Activated T-helper 1 cell treated with anti-CD3 and anti-CD28 coated beads, Interleukin-12 subunit alpha, Interleukin-12 subunit beta, Interleukin-2, Interleukin-4 antibody, amounts not matched to agents 30 ng/mL and 10 ng/mL and 1 ng/mL, durations not matched to agents 14 hours and 24 hours and 36 hours (primary cell): Measurements from ENCODE around the gene QRICH2. TPM values are rescaled to one million over a fixed set of nuclear protein-coding genes. Genes with fewer than 3 reads are reported as not detected.
"Not testable (repeated sequence)": the region's sequence is repeated elsewhere in the genome, so short reads cannot be mapped to it uniquely, and the experiment has no call there.

ENCODE experiments used
- DNase-seq: peaks from one replicate; pipeline ENCODE4 v3.0.0; 2021; ENCODE audit warnings: low spot score
- H3K27ac Mint-ChIP-seq: one replicate; pipeline ENCODE4 v1.8.0; 2021; ENCODE audit warnings: mild to moderate bottlenecking, mixed read lengths
- H3K27me3 Mint-ChIP-seq: one replicate; pipeline ENCODE4 v1.8.0; 2022; ENCODE audit warnings: mild to moderate bottlenecking, moderate library complexity, mixed read lengths; ENCODE audit not compliant: insufficient read depth
- H3K36me3 Mint-ChIP-seq: one replicate; pipeline ENCODE4 v1.8.0; 2021; ENCODE audit warnings: low read depth, mixed read lengths
- H3K4me1 Mint-ChIP-seq: one replicate; pipeline ENCODE4 v1.8.0; 2021; ENCODE audit warnings: low read depth, mixed read lengths
- H3K4me3 Mint-ChIP-seq: one replicate; pipeline ENCODE4 v1.8.0; 2021; ENCODE audit warnings: mild to moderate bottlenecking, moderate library complexity, mixed read lengths
- H3K9me3 Mint-ChIP-seq: one replicate; pipeline ENCODE4 v1.8.0; 2021; ENCODE audit warnings: mixed read lengths
- intact Hi-C: fragments of 100-400 bp; cut with micrococcal nuclease; formaldehyde crosslinking; loops from one replicate; pipeline ENCODE4 v1.15.1; 2024
- total RNA-seq: library from RNA; stranded (reverse); gene quantifications from 2 replicates; pipeline ENCODE4 v1.2.3, GENCODE V29; 2022

Gene QRICH2
- total RNA-seq, 1 donor from 2014 or later: 3.3 TPM

DNA sequence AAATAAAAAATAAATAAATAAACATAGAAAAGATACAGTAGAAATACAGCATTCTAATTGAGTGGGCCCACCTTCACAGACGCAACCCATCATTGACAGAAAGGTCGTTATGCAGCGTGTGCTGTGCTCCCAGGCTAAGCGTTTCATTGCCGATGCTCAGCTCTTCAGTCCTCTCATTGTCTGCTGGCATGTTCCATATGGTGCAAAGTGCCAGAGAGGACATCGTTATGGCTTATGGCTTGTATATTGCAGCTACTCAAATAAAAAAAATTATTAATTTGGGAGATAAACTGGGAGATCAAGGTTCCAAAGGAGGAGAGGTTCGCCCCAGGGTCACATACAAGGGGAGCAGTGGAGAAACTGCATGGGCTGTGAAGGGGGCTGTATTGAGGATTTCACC is 54.2 kb downstream of the QRICH2 start:
- Mint-ChIP-seq H3K9me3 (peaks cover 3% of the 10 kb centered on the region), H3K27me3 (no peaks in the 10 kb centered on the region), H3K36me3 (peaks cover 4% of the 10 kb centered on the region), H3K27ac (no peak overlapping the region), H3K4me3 (peak overlapping the region; percentile 10), H3K4me1 (peaks cover 52% of the 10 kb centered on the region)
- DNase-seq: no peak
- intact Hi-C loops: no loop called here

DNA sequence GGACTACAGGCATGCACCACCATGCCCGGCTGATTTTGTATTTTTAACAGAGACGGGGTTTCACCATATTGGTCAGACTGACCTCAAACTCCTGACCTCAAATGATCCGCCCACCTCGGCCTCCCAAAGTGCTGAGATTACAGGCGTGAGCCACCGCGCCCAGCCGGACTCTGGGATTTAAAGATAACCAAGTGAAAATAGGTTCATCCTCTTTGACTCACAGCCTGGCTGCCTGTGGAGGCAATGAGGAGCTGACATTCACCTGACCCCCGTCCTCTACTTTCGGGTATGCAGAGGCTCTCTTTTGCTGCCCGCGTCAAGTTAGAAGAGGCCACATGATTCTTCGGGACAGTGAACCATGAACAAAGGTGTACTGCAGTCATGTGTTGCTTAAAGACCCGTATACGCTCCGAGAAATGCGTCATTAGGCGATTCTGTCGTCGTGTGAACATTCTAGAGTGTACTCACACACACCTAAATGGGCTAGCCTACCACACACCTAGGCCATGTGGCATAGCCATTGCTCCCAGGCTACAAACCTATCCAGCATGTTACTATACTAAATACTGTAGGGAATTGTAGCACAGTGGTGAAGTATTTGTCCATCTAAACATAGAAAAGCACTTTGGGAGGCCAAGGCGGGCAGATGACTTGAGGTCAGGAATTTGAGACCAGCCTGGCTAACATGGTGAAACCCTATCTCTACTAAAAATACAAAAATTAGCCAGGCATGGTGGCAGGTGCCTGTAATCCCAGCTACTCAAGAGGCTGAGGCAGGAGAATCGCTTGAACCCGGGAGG is 54.9 kb downstream of the QRICH2 start:
- intact Hi-C loops: loop anchor here (1.0 kb wide), 1 partner anchor 11 kb away; no protein-coding TSS in a partner anchor
- not testable (repeated sequence) for DNase-seq, H3K27me3 Mint-ChIP-seq, H3K9me3 Mint-ChIP-seq, H3K36me3 Mint-ChIP-seq
- H3K4me1 Mint-ChIP-seq: peaks cover 57% of the 10 kb centered on the region
- peak overlapping the region; percentile 98 for H3K27ac Mint-ChIP-seq
- H3K4me3 Mint-ChIP-seq: peak overlapping the region; percentile 81

DNA sequence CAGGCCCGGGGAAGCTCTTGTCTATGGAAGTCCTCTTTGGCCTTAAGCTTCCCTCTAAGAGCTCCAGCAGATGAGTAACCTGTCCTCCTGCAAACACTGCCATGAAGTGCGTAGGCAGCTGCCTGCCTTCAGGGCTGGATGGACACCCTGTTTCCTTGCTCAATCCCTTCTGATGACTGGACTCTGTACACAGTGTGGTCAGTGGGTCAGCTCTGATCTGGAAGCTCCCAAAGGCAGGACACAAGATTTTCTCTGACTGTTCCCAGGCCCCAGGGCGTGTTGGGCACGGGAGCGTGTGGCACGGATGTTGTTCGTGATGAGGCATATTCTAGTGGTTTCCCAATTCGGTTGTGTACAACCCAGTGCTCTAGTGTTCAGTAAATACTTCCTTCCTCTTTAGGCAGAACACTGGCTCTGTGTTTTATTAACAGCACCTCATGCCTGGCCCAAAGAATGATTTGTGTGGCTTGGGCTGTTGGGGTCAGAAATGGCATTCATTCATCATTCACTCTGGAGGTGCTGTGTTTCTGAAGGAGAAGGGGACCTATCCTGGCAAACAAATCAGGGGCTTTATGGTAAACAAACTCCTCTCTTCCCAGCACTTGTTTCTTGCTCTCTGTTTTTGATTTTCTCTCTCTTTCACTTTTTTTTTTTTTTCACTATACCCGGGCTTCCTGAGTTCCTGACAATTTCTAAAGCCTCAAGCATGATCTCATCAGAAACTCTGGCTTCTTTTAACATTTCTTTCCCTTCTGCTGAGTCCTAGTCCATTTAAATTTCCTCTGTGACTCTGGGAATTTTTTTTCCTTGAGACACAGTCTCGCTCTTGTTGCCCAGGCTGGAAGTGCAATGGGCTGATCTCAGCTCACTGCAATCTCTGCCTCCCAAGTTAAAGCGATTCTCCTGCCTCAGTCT is 55.8 kb downstream of the QRICH2 start:
- Mint-ChIP-seq H3K4me3 (peak overlapping the region; percentile 81), H3K27me3 (no peaks in the 10 kb centered on the region), H3K4me1 (peaks cover 64% of the 10 kb centered on the region), H3K36me3 (peaks cover 4% of the 10 kb centered on the region), H3K27ac (peak overlapping the region; percentile 98), H3K9me3 (peaks cover 3% of the 10 kb centered on the region)
- intact Hi-C loops: loop anchor here (1.0 kb wide), 1 partner anchor 12 kb away; no protein-coding TSS in a partner anchor
- DNase-seq: peak; percentile 48

DNA sequence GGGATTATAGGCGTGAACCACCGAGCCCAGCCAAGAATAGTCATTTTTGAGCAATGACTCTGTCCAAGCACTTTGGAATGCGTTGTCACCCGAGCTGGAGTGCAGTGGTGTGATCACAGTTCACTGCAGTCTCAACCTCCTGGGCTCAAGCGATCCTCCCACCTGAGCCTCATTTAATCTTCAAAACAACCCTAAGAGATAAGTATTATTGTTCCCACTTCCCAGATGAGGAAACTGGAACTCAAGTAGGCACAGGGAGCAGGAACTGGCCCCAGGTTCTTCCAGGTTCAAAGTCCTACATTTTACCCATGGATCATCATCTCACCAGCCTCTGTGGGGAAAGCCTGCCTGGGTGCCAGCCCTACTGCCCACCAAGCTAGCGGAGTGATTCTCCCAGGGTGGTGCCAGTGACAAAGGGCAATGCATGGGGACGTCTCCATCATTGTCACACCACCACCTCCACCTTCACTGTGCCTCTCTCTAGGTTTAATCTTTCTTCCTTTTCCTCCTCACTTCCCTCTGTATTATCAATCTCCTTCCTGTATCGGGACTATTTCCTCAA is 56.5 kb downstream of the QRICH2 start:
- Mint-ChIP-seq H3K4me1 (peaks cover 62% of the 10 kb centered on the region), H3K4me3 (peak overlapping the region; percentile 81), H3K27ac (peak overlapping the region; percentile 98), H3K36me3 (peaks cover under 1% of the 10 kb centered on the region), H3K9me3 (no peaks in the 10 kb centered on the region), H3K27me3 (no peaks in the 10 kb centered on the region)
- no peak for DNase-seq
- intact Hi-C loops: loop anchor here (1.0 kb wide), 1 partner anchor 13 kb away; no protein-coding TSS in a partner anchor

DNA sequence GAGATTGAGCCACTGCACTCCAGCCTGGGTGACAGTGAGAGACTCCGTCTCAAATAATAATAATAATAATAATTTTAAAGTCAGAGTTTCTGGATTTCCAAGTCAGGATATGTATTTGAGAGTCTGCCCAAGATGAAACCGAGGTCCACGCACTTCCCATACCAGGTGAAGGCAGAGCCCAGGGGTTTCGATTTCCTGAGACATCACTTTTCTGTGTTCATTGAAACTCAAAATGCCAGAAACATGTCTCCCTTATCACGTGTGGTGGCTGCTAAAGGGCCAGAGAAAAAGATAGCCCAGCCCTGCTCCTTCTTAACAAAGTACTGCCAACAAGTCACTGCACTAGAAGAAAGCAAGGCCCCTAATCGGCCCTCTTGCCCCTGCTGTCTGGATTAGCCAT is 57.9 kb downstream of the QRICH2 start:
- peaks cover 58% of the 10 kb centered on the region for H3K4me1 Mint-ChIP-seq
- no peaks in the 10 kb centered on the region for H3K9me3 Mint-ChIP-seq

DNA sequence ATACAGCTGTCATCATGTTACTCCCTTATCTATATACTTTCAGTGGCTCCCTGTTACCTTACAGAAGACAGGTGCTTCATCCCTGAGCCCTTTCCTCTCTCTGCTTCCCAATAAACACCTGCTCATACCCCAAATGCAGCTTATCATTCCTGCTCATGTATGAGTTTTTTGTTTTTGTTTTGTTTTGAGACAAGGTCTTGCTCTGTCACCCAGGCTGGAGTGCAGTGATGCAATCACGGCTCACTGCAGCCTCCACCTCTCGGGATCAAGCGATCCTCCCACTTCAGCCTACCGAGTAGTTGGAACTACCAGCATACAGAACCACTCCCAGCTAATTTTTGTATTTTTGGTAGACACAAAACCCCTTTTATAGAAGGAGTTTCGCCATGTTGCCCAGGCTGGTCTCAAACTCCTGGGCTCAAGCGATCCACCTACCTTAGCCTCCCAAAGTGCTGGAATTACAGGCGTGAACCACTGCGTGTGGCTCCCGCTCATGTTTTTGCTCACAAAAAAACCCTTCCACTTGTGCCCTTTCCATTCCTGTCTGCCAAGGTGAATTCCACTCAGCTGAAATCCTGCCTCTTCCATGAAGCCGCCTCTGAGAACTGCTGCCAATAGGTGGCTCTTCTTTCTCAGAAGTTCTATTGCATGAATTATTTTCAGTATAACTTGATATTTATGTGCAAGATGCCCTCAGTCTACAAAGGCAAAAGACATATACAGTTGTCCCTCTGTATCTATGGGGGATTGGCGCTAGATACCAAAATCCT is 59.9 kb downstream of the QRICH2 start:
- Mint-ChIP-seq H3K4me1 (peaks cover 69% of the 10 kb centered on the region), H3K27me3 (no peaks in the 10 kb centered on the region), H3K27ac (peak overlapping the region; percentile 62), H3K4me3 (peak overlapping the region; percentile 61), H3K9me3 (no peaks in the 10 kb centered on the region), H3K36me3 (no peaks in the 10 kb centered on the region)
- DNase-seq: no peak
- intact Hi-C loops: no loop called here

More for the DNA sequence above, 57.9 kb downstream of the QRICH2 start:
- no peak for DNase-seq
- intact Hi-C loops: no loop called here
- no peak overlapping the region for H3K4me3 Mint-ChIP-seq
- no peaks in the 10 kb centered on the region for H3K27me3 Mint-ChIP-seq
- H3K27ac Mint-ChIP-seq: no peak overlapping the region
- no peaks in the 10 kb centered on the region for H3K36me3 Mint-ChIP-seq

DNA sequence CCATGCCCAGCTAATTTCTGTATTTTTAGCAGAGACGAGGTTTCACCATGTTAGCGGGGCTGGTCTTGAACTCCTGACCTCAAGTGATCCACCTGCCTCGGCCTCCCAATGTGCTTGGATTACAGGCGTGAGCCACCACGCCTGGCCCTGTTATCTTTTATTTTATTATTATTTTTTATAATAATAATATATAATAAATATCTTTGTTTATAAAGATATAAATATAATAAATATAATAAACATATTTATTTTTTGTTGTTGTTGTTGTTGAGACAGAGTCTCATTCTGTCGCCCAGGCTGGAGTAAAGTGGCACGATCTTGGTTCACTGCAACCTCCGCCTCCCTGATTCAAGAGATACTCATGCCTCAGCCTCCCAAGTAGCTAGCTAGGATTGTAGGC is 60.8 kb downstream of the QRICH2 start:
- H3K36me3 Mint-ChIP-seq: no peaks in the 10 kb centered on the region
- no peaks in the 10 kb centered on the region for H3K27me3 Mint-ChIP-seq
- no peaks in the 10 kb centered on the region for H3K9me3 Mint-ChIP-seq
- H3K27ac Mint-ChIP-seq: peak overlapping the region; percentile 62
- intact Hi-C loops: no loop called here
- H3K4me3 Mint-ChIP-seq: no peak overlapping the region
- H3K4me1 Mint-ChIP-seq: peaks cover 69% of the 10 kb centered on the region
- no peak for DNase-seq

DNA sequence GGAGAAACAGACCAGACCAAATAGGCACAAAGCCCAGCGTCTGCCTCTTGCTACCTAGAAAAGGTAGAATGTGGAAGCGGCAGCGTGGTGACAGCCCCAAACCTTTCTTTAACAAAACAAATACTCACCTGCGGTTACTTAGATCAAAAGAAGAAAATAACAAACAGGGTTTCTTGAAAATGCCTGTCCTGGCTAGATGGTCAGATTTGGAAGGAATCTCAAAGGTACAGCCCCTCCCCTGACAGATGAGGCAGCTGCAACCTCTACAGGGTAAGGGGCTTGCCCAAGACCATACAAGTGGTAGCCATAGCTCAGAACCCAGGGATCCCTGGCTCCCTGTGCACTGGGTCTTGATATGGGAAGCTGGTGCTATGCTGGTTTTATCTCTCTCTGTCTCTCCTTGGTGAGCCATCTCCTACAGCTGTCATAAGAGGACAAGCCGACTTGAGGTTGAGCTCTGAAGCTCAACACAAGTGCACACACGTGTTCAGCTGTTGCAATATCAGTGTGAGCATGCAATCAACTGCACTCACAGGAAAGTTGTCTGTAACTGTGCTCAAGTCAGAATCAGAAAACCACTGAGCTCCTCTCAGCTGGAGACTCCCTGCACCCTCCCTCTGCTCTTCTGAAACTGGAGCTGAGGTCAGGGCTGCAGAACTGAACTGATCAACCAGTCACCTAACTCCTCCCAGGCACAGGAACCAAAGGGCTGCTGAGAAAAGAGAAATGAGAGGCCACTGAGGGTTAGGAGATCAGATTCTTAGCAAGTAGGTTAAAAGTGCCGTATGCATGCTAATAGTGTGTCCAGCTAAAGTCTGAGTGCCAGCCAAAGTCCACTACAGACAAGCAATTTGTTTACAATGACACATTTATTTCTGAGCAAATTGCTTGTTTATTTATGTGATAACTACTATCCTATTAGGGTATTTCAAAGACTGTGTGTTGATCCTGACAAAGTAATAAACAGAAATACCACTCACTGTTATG is 61.7 kb downstream of the QRICH2 start:
- intact Hi-C loops: no loop called here
- Mint-ChIP-seq H3K9me3 (no peaks in the 10 kb centered on the region), H3K36me3 (no peaks in the 10 kb centered on the region), H3K4me3 (peak overlapping the region; percentile 67), H3K27ac (peak overlapping the region; percentile 92), H3K27me3 (no peaks in the 10 kb centered on the region), H3K4me1 (peaks cover 65% of the 10 kb centered on the region)
- peak; percentile 80 for DNase-seq

DNA sequence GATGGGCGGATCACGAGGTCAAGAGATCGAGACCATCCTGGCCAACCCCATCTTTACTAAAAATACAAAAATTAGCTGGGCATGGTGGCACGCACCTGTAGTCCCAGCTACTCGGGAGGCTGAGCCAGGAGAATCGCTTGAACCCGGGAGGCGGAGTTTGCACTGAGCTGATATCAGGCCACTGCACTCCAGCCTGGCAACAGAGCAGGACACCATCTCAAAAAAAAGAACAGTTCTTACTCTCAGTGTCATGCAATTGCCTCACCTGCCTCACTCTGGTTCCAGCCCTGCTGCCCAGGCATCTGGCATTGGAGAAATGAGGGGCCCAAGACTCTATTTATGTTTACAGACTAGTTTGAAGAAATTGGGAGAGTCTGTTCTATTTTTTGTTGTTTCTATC is 63.4 kb downstream of the QRICH2 start:
- H3K4me3 Mint-ChIP-seq, H3K27me3 Mint-ChIP-seq, DNase-seq, H3K9me3 Mint-ChIP-seq, intact Hi-C loops, H3K36me3 Mint-ChIP-seq: not testable (repeated sequence)
- Mint-ChIP-seq H3K4me1 (peaks cover 65% of the 10 kb centered on the region), H3K27ac (peak overlapping the region; percentile 49)

DNA sequence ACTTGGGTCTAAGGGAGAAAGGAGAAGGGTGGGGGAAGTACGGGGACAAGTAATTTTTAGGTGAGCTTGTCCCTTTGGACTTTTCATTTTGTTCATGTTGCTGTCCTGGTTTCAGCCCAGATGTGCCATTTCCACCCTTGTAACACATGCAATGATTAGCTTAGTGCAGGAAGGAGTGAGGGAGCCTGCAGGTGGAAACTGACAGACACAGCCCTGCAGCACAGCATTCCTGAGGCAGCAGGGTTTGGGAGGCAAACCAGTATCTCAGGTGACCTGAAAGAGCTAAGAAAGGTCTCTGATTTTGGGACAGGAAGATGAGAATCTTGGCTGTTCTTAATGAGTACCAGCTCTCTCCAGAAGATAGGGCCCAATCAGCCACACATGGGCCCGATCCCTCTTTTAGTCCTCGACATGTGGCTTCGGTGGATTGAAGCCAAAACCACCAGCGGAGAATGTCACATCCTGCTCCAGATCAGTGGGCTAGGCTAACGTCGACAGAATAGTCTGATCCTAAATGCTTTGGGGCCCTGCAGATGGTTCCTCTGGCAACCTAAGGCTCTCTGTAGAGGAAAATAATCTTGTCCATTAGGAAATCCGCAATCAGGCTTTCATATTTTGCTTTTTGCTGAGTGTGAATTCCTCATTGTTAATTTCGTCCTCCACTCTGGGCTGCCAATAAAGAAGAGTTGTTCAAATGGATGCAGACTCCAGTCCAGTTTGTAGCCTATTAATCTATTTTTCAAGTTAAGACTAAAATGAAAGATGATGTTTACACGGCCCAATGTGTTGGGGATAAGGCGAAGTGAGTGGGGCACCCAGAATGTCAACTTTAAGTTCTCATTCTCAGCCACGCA is 64.0 kb downstream of the QRICH2 start:
- H3K27me3 Mint-ChIP-seq: no peaks in the 10 kb centered on the region
- intact Hi-C loops: no loop called here
- peak overlapping the region; percentile 57 for H3K4me3 Mint-ChIP-seq
- H3K27ac Mint-ChIP-seq: peak overlapping the region; percentile 48
- no peak for DNase-seq
- H3K4me1 Mint-ChIP-seq: peaks cover 68% of the 10 kb centered on the region
- no peaks in the 10 kb centered on the region for H3K9me3 Mint-ChIP-seq
- no peaks in the 10 kb centered on the region for H3K36me3 Mint-ChIP-seq
